ENCODE measurements around the gene PPP1R27. TPM values are rescaled to one million over a fixed set of nuclear protein-coding genes. Genes with fewer than 3 reads are reported as not detected.

The PPP1R27 gene
- total RNA-seq, result 1 to 10 TPM in 1 of 2 donors, not detected in 1; 1.6 TPM

- Histone ChIP-seq H3K27me3 (replicated peaks; ENCODE audit: insufficient read depth) (no peaks in the 10 kb centered on the region), H3K4me1 (replicated peaks) (peaks cover 8% of the 10 kb centered on the region), H3K9me3 (no peaks in the 10 kb centered on the region), H3K4me3 (peak within 1 kb of the TSS; percentile 61 to 78), H3K27ac (no peak within 1 kb of the TSS), H3K36me3 (no peaks in the 10 kb centered on the region)
- intact Hi-C loops (cut with DNase I), result no loop called here
- DNase-seq (ENCODE audit: low spot score), result no peak
- WGBS, result 91% methylated on average over 25 of the region's 26 CpGs
- TF ChIP-seq POLR2A (IDR thresholded peaks at IDR 0.05), result no peak
- no peak for TF ChIP-seq CTCF (IDR thresholded peaks at IDR 0.05)
- TF ChIP-seq POLR2AphosphoS5 (IDR thresholded peaks at IDR 0.05), result no peak
These were observed at the start of gene PPP1R27 for GRCh38 chr17:81834831-81835267. PPP1R27 (minus strand) TSS chr17:81835050; CDS start chr17:81834953, 97 bp downstream.

GRCh38 chr17:81884520-81884919 is 49.7 kb upstream of the PPP1R27 start:
- Histone ChIP-seq H3K36me3 (peaks cover 5 to 14% of the 10 kb centered on the region in 2 donors), H3K4me3 (no peak overlapping the region), H3K9me3 (no peaks in the 10 kb centered on the region), H3K27me3 (replicated peaks; ENCODE audit: insufficient read depth) (no peaks in the 10 kb centered on the region), H3K4me1 (replicated peaks) (no peaks in the 10 kb centered on the region), H3K27ac (no peak overlapping the region)
- intact Hi-C loops (cut with DNase I), result no loop called here
- TF ChIP-seq CTCF (IDR thresholded peaks at IDR 0.05) (no peak), POLR2AphosphoS5 (IDR thresholded peaks at IDR 0.05) (no peak), POLR2A (IDR thresholded peaks at IDR 0.05) (no peak)
- no peak for DNase-seq (ENCODE audit: low spot score)
- WGBS, result 60% methylated on average over 11 of the region's 11 CpGs

- Histone ChIP-seq H3K4me3 (no peak overlapping the region), H3K9me3 (no peaks in the 10 kb centered on the region), H3K4me1 (replicated peaks) (no peaks in the 10 kb centered on the region), H3K27ac (no peak overlapping the region), H3K27me3 (replicated peaks; ENCODE audit: insufficient read depth) (no peaks in the 10 kb centered on the region), H3K36me3 (no peaks in the 10 kb centered on the region)
- WGBS, result 90% methylated on average over 5 of the region's 5 CpGs
- no peak for DNase-seq (ENCODE audit: low spot score)
- TF ChIP-seq POLR2AphosphoS5 (IDR thresholded peaks at IDR 0.05) (no peak), CTCF (IDR thresholded peaks at IDR 0.05) (no peak), POLR2A (IDR thresholded peaks at IDR 0.05) (no peak)
- intact Hi-C loops (cut with DNase I), result no loop called here
These were observed 44.3 kb upstream of the PPP1R27 start for GRCh38 chr17:81879121-81879520.

- H3K27ac ChIP-seq, result no peak overlapping the region
- H3K4me1 ChIP-seq (replicated peaks), result no peaks in the 10 kb centered on the region
- TF ChIP-seq CTCF (IDR thresholded peaks at IDR 0.05), result no peak
- no peak for TF ChIP-seq POLR2A (IDR thresholded peaks at IDR 0.05)
- TF ChIP-seq POLR2AphosphoS5 (IDR thresholded peaks at IDR 0.05), result no peak
- WGBS, result 74% methylated on average over 3 of the region's 3 CpGs
- H3K9me3 ChIP-seq, result no peaks in the 10 kb centered on the region
- H3K36me3 ChIP-seq, result no peaks in the 10 kb centered on the region
- H3K27me3 ChIP-seq (replicated peaks; ENCODE audit: insufficient read depth), result no peaks in the 10 kb centered on the region
- DNase-seq (ENCODE audit: low spot score), result no peak
- H3K4me3 ChIP-seq, result no peak overlapping the region
- intact Hi-C loops (cut with DNase I), result no loop called here
These were observed 43.4 kb upstream of the PPP1R27 start for GRCh38 chr17:81878294-81878693.

- 96% methylated on average over 5 of the region's 5 CpGs for WGBS
- no peaks in the 10 kb centered on the region for H3K4me1 ChIP-seq (replicated peaks)
- H3K27me3 ChIP-seq (replicated peaks; ENCODE audit: insufficient read depth), result no peaks in the 10 kb centered on the region
- no peak for TF ChIP-seq POLR2AphosphoS5 (IDR thresholded peaks at IDR 0.05)
- TF ChIP-seq POLR2A (IDR thresholded peaks at IDR 0.05), result no peak
- TF ChIP-seq CTCF (IDR thresholded peaks at IDR 0.05), result no peak
- intact Hi-C loops (cut with DNase I), result no loop called here
- H3K27ac ChIP-seq, result no peak overlapping the region
- no peaks in the 10 kb centered on the region for H3K36me3 ChIP-seq
- no peak for DNase-seq (ENCODE audit: low spot score)
- H3K9me3 ChIP-seq, result no peaks in the 10 kb centered on the region
- no peak overlapping the region for H3K4me3 ChIP-seq
These were observed 42.7 kb upstream of the PPP1R27 start for GRCh38 chr17:81877569-81877968.
